GM18868 (cell line): ENCODE data around the gene FCRLA.
"Not testable (repeated sequence)": the region's sequence is repeated elsewhere in the genome, so short reads cannot be mapped to it uniquely, and the experiment has no call there.

Experiments used
- ATAC-seq: cut with Tn5 transposase; IDR thresholded peaks from one replicate; pipeline ENCODE4 v1.9.1; 2021; ENCODE audit warnings: mild to moderate bottlenecking, moderate library complexity; ENCODE audit not compliant: unreplicated experiment

The FCRLA gene, protein sequence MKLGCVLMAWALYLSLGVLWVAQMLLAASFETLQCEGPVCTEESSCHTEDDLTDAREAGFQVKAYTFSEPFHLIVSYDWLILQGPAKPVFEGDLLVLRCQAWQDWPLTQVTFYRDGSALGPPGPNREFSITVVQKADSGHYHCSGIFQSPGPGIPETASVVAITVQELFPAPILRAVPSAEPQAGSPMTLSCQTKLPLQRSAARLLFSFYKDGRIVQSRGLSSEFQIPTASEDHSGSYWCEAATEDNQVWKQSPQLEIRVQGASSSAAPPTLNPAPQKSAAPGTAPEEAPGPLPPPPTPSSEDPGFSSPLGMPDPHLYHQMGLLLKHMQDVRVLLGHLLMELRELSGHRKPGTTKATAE

DNA sequence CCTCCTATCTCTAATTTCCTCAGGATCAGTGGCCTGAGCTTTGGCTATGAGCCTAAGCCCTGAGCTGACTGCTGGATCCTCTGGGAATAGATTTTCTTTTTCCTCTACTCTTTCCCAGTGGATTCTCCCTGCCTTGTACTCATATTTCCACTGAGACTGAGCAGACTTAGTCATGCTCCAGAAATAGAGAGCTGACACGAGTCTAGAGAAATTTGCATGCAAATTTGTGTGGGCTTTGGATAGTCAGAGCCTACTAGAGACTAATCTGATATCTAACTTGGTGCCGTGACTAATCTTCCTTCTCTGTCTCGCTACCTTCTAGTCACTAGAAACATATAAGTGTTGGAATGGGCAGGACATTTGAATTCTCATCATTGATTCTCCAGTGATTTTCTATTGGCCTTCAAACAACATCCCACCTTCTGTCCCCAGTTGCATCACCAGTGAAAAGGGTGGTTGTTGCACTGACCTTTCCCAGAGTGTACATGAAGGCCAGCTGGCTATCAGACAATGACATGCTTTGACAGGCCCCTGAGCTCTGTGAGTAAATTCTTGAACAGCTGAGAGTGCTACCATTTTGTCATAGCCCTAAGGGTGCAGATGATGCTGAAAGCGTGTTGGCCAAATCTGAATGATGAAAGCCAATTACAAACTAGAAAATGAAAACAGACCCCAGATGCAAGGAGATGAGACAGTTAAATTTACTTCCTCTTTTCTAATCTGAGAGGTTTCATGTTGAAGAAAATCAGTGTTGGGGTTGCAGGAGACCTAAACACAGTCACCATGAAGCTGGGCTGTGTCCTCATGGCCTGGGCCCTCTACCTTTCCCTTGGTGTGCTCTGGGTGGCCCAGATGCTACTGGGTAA, at the start of gene FCRLA:
FCRLA (plus strand) TSS at position 748 of the 866 bp plus-strand sequence; CDS start at position 784, 36 bp downstream.
- peak; percentile 74 for ATAC-seq

DNA sequence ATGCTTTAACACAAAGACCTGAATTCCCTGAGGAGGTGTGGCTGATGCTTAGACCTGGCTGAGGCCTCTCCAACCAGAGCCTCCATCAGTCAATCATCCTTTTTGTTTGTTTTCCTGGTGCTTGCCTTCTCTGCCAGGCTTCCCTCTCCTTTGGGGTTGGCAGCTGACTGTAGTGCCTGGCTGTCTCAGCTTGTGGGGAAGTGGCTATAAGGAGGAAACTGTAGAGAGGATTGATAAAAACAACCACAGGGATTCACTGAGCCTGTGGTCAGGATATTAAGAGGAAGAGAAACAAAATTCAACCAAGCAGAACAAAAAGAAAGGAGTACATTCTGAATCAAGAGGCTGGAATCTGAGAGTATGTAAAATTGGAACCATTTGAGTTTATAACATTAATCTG, 48.5 kb upstream of the FCRLA start:
- ATAC-seq: not testable (repeated sequence)

DNA sequence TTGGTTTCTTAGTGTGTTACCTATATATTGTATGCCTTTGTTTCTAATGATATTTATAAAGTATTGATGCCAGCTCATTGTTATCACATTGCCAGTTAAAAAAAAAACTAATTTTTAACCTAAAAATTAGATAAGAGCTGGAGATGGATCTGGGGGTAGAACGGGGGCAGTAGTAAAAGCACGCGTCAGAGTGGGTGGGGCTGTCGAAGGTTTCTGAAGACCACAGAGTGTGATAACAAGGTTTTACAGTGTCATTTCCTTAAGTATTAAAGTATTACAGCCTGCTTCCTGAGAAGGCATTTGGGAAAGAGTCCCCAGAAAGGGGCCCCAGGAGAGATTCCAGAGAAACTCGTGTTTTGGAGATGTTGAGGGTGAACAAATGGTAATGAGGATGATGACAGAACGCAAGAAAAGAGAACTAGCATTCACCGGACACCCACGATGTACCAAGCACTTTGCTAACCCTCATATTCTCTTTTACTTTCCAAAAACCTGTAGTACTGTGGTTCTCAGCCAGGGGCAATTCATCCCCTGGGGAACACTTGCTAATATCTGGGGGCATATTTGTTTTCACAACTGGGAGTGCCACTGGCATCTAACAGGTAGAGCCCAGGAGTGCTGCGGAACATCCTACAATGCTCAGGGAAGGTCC, 45.2 kb upstream of the FCRLA start:
- ATAC-seq: not testable (repeated sequence)

DNA sequence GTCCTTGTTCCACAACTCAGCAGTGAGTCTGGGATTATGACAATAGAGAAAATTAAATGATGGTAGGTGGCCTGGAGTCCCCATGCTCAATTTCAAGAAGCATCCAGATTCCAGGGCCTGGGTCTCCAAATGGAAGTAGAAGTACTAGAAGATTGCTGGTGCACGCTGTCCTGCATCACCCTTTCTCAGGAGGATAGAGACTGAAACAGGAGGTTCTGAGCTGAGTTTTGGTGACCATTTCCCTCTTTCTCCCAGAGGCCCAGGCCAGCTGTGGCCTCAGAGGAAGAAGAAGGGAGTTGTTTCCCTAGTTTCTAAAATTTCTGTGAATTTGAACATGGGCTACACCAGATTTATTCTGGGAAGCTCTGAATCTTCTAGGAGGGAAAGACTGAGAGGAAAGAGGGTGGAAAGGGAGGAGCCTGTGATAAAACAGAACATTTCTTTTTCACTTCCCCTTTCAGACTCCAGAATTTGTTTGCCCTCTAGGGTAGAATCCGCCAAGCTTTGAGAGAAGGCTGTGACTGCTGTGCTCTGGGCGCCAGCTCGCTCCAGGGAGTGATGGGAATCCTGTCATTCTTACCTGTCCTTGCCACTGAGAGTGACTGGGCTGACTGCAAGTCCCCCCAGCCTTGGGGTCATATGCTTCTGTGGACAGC, 44.2 kb upstream of the FCRLA start, which contains the start of gene FCGR2B:
FCGR2B (plus strand) TSS at position 460 of the 656 bp plus-strand sequence; CDS start at position 559, 99 bp downstream.
- peak; percentile 73 for ATAC-seq

DNA sequence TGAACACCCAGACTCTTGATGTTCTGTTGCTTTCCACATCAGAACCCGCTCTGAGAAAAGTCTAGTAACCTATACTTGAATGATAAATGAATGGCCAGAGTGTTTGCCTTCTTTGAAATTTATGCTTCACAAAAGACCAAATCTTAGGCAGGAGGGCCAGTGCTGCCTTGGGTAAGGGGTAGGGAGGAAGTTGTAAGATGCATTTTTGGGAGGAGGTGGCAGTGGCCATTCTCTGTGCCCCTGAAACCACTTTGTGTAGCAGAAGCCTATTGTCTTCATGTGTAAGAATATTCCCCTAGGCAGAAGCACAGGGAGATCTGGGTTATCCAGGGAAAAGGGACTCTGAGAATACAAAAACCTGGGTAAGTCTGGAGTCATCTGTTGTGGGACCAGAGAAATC, 43.5 kb upstream of the FCRLA start:
- peak; percentile 5 for ATAC-seq

DNA sequence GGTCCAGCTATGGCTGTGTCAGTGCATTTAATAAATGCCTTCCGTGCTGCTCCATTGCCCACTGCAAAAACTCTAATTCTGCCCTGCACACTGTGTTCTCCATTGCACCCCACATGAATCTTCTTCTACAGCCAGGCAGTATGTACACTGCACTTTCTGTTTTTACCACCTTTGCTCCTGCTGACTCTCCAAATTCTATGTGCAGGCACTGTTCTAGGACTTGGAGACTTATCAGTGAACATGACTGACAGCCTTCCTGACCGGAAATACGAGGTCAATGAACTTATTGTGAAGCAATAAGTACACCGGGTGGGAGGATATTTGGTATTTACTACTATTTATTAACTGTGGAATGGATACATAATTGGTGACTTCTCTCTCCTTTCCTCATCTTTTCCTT, 42.3 kb upstream of the FCRLA start:
- not testable (repeated sequence) for ATAC-seq

DNA sequence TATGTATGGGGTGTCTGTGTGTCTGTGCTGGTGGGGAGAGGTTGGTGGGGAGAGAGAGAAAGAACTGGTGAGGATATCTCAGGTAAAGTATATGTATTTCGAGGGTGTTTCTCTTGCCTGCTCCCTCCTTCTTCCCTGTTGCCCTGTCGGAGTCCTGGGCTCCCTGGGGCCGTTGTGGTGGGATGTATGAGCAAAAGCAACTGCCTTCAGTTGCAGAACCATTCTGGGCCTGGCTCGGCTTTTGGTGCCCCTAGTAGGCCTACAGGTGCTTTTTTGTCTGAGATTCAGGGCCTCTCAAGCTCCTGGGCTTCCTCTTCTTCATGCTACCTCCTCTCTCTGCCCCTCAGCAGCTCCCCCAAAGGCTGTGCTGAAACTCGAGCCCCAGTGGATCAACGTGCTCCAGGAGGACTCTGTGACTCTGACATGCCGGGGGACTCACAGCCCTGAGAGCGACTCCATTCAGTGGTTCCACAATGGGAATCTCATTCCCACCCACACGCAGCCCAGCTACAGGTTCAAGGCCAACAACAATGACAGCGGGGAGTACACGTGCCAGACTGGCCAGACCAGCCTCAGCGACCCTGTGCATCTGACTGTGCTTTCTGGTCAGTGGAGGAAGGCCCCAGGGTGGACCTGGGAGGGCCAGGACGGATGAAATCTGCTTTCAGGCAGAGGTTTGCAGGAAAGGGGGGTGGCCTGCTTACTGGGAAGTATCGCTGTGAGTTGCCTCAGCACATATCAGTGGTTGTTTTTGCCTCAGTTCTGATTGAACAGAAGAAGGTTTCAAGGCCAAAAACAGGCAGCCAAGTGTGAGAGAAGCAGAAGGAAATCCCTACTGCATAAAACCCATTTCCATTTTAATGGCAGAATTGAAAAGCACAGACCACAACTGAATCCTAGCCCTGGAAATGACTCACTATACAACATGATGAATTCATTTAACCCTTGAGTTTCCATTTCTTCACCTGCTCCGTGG, 35.7 kb upstream of the FCRLA start:
- ATAC-seq: not testable (repeated sequence)

DNA sequence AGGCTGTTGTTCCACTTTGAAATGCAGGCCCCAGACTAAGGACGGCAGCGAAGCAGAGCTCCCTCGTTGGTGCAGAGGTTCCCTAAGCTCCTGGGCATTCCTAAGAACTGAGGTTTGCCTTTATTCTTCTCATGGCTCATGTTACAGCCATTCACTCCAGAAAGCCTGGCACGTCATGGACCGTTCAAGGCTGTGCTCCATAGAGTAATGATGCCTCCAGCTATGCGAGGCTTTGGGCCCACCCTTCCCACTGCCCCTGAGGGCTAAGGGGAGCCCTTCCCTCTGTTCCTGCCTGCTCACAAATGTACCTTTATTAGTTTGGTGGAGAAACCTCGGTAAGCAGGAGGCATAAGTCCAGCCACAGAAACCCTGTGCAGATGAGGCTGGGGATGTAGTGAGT, 33.6 kb upstream of the FCRLA start:
- not testable (repeated sequence) for ATAC-seq

DNA sequence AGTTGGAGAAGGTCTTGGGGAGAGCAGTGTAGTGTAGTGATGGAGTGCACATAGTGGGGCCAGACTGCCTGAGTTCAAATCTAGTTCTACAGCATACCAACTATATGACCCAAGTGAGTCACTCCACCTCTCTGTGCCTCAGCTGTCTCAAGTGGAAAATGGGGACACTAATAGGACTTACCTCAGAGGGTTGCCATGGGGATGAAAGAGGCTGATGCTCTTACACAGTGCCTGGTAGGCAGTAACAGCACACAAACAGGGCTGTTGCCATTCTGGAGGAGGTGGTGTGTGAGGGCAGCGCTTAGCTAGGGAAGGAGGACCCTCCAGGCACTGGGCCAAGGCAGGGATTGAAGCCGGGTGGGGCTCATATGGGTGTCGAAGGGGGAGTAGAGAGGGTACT, 32.6 kb upstream of the FCRLA start:
- not testable (repeated sequence) for ATAC-seq

DNA sequence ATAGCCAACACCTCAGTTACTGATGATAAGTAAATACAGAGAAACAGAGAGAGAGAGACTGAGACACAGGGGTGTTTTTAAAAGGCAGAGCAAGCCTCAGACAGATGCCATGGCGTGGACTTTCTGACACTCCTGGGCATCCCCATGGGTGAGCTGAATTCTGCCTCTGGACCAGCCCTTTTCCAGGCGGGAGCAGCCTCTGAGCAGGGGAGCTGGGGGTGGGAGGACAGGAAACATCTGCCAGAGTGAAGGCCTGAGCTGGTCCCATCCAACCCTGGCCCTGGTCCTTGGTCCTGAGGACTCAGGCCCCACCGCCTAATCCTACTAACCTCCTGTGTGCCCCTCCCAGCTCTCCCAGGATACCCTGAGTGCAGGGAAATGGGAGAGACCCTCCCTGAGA, 32.1 kb upstream of the FCRLA start:
- ATAC-seq: not testable (repeated sequence)

DNA sequence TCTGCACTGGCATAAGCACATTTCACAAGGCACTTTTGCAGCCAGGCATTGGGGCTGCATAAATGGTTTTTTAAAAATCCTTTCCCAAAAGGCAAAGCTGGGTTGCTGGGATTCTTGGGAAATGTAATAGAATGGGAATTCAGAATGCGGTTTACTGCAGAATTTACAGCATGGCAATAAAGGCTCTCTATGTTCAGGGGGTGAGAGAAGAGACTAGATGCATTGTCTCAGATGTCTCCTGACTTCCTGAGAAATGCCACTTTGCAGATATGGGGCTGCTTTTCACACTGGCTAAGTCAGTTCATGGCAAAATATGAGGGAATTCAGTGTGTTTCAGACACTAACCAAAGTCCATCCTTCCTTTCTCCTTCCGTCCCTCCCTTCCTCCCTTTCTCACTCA, 30.6 kb upstream of the FCRLA start:
- no peak for ATAC-seq

DNA sequence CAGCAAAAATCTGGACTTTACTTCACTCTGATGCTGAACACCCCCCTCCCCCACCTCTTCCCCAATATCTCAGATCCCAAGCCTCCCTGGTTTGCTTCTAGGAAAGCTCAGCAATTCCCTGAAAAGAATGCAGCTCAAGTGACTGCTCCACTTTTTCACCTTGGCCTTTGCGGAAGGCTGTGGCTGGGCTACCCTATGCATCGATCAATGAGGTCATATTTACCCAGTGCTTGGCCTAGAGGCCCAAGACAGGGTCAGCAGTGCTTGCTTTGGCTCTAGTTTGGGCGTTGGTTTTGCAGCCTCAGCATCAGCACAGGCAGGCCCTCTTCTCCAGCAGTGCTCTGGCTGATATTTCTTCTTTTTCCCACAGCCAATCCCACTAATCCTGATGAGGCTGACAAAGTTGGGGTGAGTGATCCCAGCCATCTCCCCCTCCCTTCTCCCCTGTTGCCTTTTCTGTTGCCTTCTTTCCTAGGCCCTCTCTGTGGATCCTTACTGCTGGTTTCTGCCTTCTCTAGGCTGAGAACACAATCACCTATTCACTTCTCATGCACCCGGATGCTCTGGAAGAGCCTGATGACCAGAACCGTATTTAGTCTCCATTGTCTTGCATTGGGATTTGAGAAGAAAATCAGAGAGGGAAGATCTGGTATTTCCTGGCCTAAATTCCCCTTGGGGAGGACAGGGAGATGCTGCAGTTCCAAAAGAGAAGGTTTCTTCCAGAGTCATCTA, 29.9 kb upstream of the FCRLA start:
- no peak for ATAC-seq

DNA sequence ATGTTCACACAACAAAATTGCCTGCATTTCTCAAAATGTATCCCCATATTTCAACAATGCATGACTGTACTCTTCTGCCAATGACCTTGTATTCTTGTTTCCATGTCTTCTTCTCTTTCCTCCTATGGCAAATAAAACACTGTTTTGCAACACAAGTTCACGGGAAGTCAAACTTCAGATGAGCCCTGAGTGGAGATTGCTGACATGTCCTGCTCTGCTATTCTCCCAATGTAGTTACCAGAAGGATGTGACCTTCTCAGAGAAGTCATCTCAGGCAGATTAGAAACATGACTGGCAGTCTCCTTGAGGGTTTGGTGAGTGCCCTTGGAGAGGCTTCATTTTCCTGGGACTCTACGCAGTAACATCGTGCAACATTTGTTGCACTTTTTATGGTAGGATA, 28.5 kb upstream of the FCRLA start:
- ATAC-seq: no peak

DNA sequence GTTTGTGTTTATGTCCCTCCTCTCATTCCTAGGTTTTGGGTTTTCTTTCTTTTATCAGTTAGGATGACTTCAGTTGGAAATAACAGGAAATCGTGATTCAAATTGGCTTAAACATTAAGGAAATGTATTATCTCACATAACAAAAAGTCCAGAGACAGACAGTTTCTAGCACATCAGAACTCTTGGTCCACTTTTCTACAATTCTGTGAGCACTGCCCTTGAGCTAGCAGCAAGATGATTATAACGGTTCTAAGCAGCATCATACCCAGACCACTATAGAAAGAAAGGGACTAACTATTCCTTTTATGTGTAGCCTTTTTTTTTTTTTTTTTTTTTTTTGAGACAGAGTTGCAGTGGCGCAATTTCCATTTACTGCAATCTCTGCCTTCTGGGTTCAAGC, 25.1 kb upstream of the FCRLA start:
- no peak for ATAC-seq

DNA sequence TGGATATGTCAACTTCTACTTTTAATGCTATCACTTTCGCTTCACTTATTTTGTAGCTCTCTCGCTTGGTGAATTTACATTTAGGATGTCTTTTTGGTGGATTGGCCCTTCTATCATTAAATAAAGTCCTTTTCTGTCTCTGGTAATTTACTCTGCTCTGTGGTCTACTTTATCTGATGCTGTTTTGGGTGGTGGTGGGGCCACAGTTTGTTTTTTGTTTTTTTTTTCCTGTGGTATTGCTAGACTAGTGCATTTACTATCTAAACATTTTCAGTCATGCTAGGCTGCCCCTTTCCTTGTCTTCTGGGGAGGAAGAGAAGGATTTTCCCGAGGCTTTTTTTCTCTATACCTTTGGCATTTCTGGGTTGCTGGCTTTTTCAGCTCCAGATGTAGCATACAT, 18.1 kb upstream of the FCRLA start:
- ATAC-seq: no peak

DNA sequence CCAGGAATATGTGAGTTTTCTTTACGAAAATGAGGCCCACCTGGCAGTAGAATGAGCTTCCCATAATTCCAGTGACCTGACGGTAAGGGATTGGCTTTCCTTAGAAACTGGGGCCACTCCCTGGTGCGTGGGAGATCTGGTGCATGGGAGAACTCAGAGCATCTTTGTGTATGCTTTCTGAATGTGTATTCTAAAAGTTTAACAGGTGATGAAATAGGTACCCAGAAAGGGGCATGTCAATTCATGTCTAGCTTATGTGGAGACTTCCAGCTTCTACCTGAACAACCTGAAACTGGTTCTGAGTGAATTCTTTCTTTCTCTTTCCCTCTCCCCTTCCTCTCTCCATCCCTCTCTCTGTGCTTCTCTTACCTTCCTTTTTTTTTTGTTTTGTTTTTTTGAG, 15.2 kb upstream of the FCRLA start:
- no peak for ATAC-seq

DNA sequence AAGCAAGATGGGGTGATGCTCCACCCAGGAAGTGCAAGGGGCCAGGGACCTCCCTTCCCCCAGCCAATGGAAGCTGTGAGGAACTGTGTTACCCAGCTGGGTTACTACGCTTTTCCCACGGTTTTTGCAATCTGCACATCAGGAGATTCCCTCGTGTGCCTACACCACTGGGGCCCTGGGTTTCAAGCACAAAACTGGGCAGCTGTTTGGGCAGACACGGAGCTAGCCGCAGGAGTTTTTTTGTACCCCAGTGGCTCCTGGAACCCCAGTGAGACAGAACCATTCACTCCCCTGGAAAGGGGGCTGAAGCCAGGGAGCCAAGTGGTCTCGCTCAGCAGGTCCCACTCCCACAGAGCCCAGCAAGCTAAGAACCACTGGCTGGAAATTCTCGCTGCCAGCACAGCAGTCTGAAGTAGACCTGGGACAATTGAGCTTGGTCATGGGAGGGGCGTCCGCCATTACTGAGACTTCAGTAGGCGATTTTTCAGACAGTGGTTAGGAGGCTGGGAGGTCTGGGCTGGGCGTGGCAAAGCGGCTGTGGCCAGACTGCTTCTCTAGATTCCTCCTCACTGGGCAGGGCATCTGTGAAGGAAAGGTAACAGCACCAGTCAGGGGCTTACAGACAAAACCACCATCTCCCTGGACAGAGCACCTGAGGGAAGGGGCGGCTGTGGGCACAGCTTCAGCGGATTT, 13.9 kb upstream of the FCRLA start:
- not testable (repeated sequence) for ATAC-seq

DNA sequence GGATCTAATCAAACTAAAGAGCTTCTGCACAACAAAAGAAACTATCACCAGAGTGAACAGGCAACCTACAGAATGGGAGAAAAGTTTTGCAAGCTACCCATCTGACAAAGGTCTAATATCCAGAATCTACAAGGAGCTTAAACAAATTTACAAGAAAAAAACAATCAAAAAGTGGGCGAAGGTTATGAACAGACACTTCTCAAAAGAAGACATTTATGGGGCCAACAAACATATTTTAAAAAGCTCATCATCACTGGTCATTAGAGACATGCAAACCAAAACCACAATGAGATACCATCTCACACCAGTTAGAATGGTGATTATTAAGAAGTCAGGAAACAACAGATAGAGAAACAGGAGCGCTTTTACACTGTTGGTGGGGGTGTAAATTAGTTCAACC, 8.7 kb upstream of the FCRLA start:
- not testable (repeated sequence) for ATAC-seq
